AG09309 (cell line): ENCODE data around the gene MRPS26.
A peak's percentile ranks its signal among the peaks of the same experiment; 100 is the strongest.

Experiments used
- DNase-seq: peaks from one replicate; pipeline ENCODE4 v3.0.0-alpha.2; 2010; ENCODE audit warnings: low read depth
- H3K4me3 ChIP-seq: 2 replicates; pipeline ENCODE4 v1.5.1; 2011; ENCODE audit warnings: mild to moderate bottlenecking, low read depth, low read length, moderate library complexity; ENCODE audit not compliant: control insufficient read depth
- TF ChIP-seq, protein P1 (sequence below): IDR thresholded peaks from 2 replicates; pipeline ENCODE4 v1.5.1; 2011; ENCODE audit warnings: mild to moderate bottlenecking, low read depth, low read length, inconsistent platforms; ENCODE audit not compliant: insufficient read depth, control insufficient read depth; ENCODE audit errors: missing control alignments

The MRPS26 gene

GRCh38 chr20:3045816-3046676, at the start of gene MRPS26:
TSS of gene MRPS26 (plus strand) at chr20:3046052. CDS start at chr20:3046069, 17 bp downstream.
- TF ChIP-seq, protein P1, sequence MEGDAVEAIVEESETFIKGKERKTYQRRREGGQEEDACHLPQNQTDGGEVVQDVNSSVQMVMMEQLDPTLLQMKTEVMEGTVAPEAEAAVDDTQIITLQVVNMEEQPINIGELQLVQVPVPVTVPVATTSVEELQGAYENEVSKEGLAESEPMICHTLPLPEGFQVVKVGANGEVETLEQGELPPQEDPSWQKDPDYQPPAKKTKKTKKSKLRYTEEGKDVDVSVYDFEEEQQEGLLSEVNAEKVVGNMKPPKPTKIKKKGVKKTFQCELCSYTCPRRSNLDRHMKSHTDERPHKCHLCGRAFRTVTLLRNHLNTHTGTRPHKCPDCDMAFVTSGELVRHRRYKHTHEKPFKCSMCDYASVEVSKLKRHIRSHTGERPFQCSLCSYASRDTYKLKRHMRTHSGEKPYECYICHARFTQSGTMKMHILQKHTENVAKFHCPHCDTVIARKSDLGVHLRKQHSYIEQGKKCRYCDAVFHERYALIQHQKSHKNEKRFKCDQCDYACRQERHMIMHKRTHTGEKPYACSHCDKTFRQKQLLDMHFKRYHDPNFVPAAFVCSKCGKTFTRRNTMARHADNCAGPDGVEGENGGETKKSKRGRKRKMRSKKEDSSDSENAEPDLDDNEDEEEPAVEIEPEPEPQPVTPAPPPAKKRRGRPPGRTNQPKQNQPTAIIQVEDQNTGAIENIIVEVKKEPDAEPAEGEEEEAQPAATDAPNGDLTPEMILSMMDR: no peak
- DNase-seq: peak; percentile 35

GRCh38 chr20:2998728-2999127, 47.1 kb upstream of the MRPS26 start:
- H3K4me3 ChIP-seq: no peak overlapping the region
- no peak for DNase-seq
- TF ChIP-seq, protein P1: no peak

More at GRCh38 chr20:3045816-3046676, at the start of gene MRPS26:
- peak within 1 kb of the TSS; percentile 60 for H3K4me3 ChIP-seq

DNA sequence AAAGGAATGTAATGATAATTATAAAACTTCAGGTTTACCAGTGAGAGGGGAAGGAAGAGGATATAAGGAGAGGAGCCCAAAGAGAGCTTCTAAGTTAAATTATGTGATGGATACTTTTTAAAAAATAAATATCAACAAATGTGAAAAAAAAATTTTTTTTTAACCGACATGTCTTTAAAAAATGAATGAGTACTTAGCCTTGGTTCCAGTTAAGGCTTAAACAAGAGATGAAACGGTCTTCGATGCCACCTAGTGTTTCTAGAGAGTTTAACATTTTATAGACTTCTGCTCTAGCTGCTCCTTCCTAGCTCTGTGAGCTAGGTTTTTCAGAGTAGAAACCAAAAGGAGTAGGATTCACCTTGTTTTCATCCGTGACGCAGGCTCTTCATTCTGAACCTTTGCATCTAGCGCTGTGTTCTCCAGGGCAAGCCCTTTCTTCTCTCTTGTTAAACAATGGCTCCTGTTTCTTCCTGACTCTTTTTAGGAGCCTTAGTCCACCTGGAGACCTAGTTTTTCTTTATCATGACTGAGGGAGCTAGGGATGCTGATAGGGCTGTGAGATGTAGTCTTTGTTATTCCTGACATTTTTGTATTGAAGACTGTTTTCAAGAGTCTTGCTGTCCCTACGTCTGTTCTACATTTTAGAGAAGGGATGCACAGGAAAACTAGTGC, 44.9 kb upstream of the MRPS26 start:
- DNase-seq: peak; percentile 35
- TF ChIP-seq, protein P1: peak; percentile 59
- no peak overlapping the region for H3K4me3 ChIP-seq

DNA sequence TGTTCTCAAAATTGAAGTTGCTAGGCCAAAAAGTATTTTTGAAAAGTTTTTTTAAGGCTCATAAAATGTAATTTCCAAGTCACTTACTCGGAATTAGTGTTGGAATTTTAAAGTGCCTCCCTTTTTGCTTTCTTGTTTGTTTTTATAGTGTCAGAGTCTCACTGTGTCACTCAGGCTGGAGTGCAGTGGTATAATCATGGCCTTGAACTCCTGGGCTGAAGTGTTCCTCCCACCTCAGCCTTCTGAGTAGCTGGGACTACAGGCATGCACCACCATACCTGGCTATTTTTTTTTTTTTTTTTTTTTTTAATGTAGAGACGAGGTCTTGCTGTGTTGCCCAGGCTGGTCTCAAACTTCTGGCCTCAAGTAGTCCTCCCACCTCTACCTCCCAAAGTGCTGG, 42.4 kb upstream of the MRPS26 start:
- no peak for DNase-seq
- H3K4me3 ChIP-seq: no peak overlapping the region
- TF ChIP-seq, protein P1: no peak

DNA sequence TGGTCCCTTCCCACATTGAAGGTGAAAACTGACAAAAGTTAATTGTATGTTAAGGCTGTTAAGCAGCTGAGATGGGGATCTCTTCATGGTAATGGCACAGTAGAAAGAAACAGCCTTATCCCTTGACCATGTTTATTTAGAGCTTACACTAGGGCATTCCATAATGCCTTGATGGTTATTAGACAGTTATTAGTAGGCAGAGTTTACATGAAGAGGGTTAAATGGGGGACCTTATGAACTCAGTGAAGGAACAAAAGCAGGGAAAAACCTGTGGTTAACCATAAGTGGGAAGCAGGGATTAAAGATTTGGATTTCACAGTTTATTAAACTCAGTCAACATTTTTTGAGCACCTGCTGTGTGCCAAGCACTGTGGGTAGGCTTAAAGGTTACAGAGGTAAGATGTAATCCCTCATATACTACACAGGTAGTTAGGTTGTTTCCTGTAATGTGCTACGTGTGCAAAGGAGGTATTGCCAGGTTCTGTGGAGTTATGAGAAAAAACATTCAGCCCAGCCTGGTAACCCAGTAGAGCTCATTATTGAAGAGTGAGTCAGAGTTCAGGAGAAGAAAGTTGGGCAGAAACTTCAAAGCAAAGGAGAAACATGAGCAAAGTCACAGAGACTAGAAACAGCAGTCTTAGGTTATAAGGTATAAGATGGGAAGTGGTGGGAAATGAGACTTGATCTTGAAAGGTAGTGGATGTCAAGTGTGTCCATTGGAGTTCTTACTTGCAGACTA, 34.7 kb upstream of the MRPS26 start:
- TF ChIP-seq, protein P1: no peak
- no peak overlapping the region for H3K4me3 ChIP-seq
- no peak for DNase-seq

- TF ChIP-seq, protein P1: no peak
- H3K4me3 ChIP-seq: no peak overlapping the region
Observed at GRCh38 chr20:3011752-3012151, 34.1 kb upstream of the MRPS26 start.

More at GRCh38 chr20:3011752-3012151, 34.1 kb upstream of the MRPS26 start:
- no peak for DNase-seq
